Measurements from ENCODE around the gene CDK16.

CDK16 gene

DNA sequence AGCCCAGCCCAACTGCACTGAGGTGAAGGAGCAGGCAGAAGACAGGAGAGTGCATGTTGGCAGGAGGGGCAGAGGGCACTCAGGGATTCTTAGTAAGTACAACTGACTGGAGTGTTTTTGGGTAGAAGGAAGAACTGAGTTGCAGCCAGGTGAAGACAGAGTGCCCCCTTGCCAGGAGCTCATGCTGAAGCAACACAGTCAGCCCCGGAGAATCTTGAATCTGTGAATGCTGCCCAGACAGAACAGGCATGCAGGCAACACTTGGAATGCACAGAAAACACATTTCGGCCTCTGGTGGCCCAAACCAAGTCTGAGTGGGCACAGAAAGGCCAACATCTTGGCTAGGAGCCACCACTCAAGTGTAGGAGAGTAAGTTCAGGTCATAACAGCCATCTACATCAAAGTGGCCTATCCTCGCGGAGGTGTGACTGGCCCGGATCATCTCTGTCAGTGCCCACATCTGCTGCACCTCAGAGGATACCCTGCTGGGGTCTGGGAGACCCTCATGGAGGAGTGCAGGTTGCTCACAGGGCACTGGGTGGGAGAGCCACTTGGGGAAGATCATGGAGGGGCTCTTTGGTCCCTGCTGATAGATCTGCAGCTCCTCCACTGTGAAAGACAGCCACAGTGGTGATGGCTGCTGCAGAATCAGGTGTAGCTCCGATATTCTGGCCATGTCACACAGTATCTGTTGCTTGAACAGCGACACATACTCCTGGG lies 54.7 kb downstream of the CDK16 start:
- H3K27me3 ChIP-seq (ENCODE audit: control insufficient read depth in 1 of 2, insufficient read depth in 1 of 2, low read length in 2 of 2): peaks cover 0 to 39% of the 10 kb centered on the region in 2 experiments
- H4K8ac ChIP-seq (ENCODE audit: low read length): no peak overlapping the region
- H3K4ac ChIP-seq (ENCODE audit: low read depth in 1 of 2, low read length in 2 of 2): no peak overlapping the region
- H3K18ac ChIP-seq (ENCODE audit: low read depth in 1 of 2, low read length in 2 of 2): no peak overlapping the region
- WGBS: 75% methylated on average over 7 of the region's 7 CpGs
- no peak overlapping the region for H3K9ac ChIP-seq (ENCODE audit: low read length)
- H2BK120ac ChIP-seq (ENCODE audit: low read depth, low read length): no peak overlapping the region
- H3K23ac ChIP-seq (ENCODE audit: low read length in 2 of 2): no peak overlapping the region
- no peak overlapping the region for H2AFZ ChIP-seq (ENCODE audit: low read depth, low read length)
- no peak overlapping the region for H3K27ac ChIP-seq (ENCODE audit: low read length, poor library complexity, severe bottlenecking)
- no peak overlapping the region for H2BK15ac ChIP-seq (ENCODE audit: low read depth, poor library complexity, severe bottlenecking)
- no peak overlapping the region for H2AK5ac ChIP-seq (ENCODE audit: low read length, severe bottlenecking)
- H4K91ac ChIP-seq (ENCODE audit: low read length): no peak overlapping the region
- H2BK5ac ChIP-seq (ENCODE audit: low read depth, low read length, poor library complexity, severe bottlenecking): no peak overlapping the region
- no peaks in the 10 kb centered on the region for H3K36me3 ChIP-seq (ENCODE audit: control insufficient read depth in 1 of 2, insufficient read depth in 2 of 2, low read depth in 1 of 2, low read length in 2 of 2)
- H3K4me3 ChIP-seq (ENCODE audit: insufficient read depth in 1 of 2, low read depth in 1 of 2, low read length in 2 of 2): no peak overlapping the region
- H3K4me1 ChIP-seq (ENCODE audit: control insufficient read depth, insufficient read depth, low read depth, low read length): no peaks in the 10 kb centered on the region
- H3K4me2 ChIP-seq (ENCODE audit: low read length, poor library complexity, severe bottlenecking): no peak overlapping the region
- no peak overlapping the region for H2BK12ac ChIP-seq (ENCODE audit: low read length in 2 of 2)
- H3K79me1 ChIP-seq (replicated peaks; ENCODE audit: low read length, poor library complexity, severe bottlenecking): no peaks in the 10 kb centered on the region
- H3K14ac ChIP-seq (ENCODE audit: low read length in 2 of 2): no peak overlapping the region
- no peak for DNase-seq
- no peaks in the 10 kb centered on the region for H3K9me3 ChIP-seq (ENCODE audit: control insufficient read depth, low read length)

DNA sequence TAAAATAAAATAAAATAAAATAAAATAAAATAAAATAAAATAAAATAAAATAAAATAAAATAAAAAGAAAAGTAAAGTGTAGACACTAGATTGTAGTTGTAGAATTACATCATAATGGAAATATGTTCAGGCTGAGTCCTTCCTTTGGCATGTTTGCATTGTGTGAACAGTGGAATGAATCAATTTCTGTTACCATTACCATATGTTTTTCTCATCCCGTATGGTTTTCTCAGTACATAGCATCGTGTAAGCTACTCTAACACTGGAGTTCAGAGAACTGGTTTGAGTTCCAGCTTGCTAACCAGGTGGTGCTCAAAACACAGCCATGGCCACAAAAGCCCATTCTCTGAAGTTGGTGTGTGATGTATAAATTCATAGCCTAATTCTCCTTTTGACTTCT lies 60.2 kb downstream of the CDK16 start:
- Histone ChIP-seq H3K79me1 (replicated peaks; ENCODE audit: low read length, poor library complexity, severe bottlenecking) (no peaks in the 10 kb centered on the region), H2BK15ac (ENCODE audit: low read depth, poor library complexity, severe bottlenecking) (no peak overlapping the region), H3K18ac (ENCODE audit: low read depth in 1 of 2, low read length in 2 of 2) (no peak overlapping the region), H3K14ac (ENCODE audit: low read length in 2 of 2) (no peak overlapping the region), H3K36me3 (ENCODE audit: control insufficient read depth in 1 of 2, insufficient read depth in 2 of 2, low read depth in 1 of 2, low read length in 2 of 2) (no peaks in the 10 kb centered on the region), H2BK5ac (ENCODE audit: low read depth, low read length, poor library complexity, severe bottlenecking) (no peak overlapping the region), H3K9me3 (ENCODE audit: control insufficient read depth, low read length) (no peaks in the 10 kb centered on the region), H2BK12ac (ENCODE audit: low read length in 2 of 2) (no peak overlapping the region), H2AFZ (ENCODE audit: low read depth, low read length) (no peak overlapping the region), H3K4me2 (ENCODE audit: low read length, poor library complexity, severe bottlenecking) (no peak overlapping the region), H2AK5ac (ENCODE audit: low read length, severe bottlenecking) (no peak overlapping the region), H4K91ac (ENCODE audit: low read length) (no peak overlapping the region), H3K23ac (ENCODE audit: low read length in 2 of 2) (no peak overlapping the region), H3K4me1 (ENCODE audit: control insufficient read depth, insufficient read depth, low read depth, low read length) (no peaks in the 10 kb centered on the region), H3K27ac (ENCODE audit: low read length, poor library complexity, severe bottlenecking) (no peak overlapping the region), H3K4me3 (ENCODE audit: insufficient read depth in 1 of 2, low read depth in 1 of 2, low read length in 2 of 2) (no peak overlapping the region), H3K27me3 (ENCODE audit: control insufficient read depth in 1 of 2, insufficient read depth in 1 of 2, low read length in 2 of 2) (peaks cover 0 to 49% of the 10 kb centered on the region in 2 experiments), H3K4ac (ENCODE audit: low read depth in 1 of 2, low read length in 2 of 2) (no peak overlapping the region), H2BK120ac (ENCODE audit: low read depth, low read length) (no peak overlapping the region), H3K9ac (ENCODE audit: low read length) (no peak overlapping the region), H4K8ac (ENCODE audit: low read length) (no peak overlapping the region)
- no peak for DNase-seq
- WGBS: no CpG with 5 or more reads among the region's 2 CpGs
